ENCODE data around the gene DNAH7. TPM values are rescaled to one million over a fixed set of nuclear protein-coding genes. Genes with fewer than 3 reads are reported as not detected.

The DNAH7 gene
- total and polyA plus RNA-seq, 10 of the 15 experiments (the other 5 are each of a cell fraction or from before 2014, with no cell fraction given), result 0.05 to 0.61 (median 0.16) TPM

DNA sequence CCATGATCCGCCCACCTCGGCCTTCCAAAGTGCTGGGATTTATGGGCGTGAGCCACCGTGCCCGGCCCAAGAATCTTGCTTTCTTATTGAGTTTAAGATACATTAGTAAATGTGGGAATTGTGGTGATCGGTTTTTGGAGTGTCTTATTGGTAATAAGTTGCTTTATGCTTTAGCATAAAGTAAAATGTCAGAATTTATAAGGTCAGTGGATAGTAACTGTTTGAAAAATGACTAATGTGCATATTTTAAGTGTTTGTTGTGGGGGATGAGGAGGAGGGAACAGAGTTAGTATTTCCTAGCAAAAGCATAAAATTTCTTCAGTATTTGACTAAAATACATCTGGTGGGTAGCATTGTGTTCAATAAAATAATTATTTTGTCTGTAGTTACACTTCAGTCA, 334.2 kb downstream of the DNAH7 start:
- 86% methylated on average over 6 of the region's 6 CpGs for WGBS (ENCODE audit: insufficient coverage, insufficient replicate concordance, low lambda C conversion rate, missing lambda C conversion rate)
- intact Hi-C loops (cut with micrococcal nuclease; ENCODE audit: unreplicated experiment) (no loop called here), in situ Hi-C loops (cut with MboI) (no loop called here)
- POLR2A ChIA-PET, result no interaction called here
- Histone ChIP-seq H4K20me1 (ENCODE audit: control insufficient read depth, insufficient read depth) (no peaks in the 10 kb centered on the region), H3K79me2 (ENCODE audit: control insufficient read depth, insufficient read depth, low read length) (no peaks in the 10 kb centered on the region), H3K4me3 (no peak overlapping the region), H3K27ac (ENCODE audit: control insufficient read depth, insufficient read depth) (no peak overlapping the region), H3K36me3 (ENCODE audit: control insufficient read depth in 2 of 2, insufficient read depth in 2 of 2, low read length in 1 of 2) (no peaks in the 10 kb centered on the region), H2AFZ (ENCODE audit: control insufficient read depth, low read depth, low read length) (no peak overlapping the region), H3K9ac (ENCODE audit: control insufficient read depth, insufficient read depth, low read length) (no peak overlapping the region), H3K4me2 (ENCODE audit: control insufficient read depth, insufficient read depth) (no peak overlapping the region), H3K27me3 (replicated peaks in 1 of 2; ENCODE audit: control insufficient read depth in 2 of 2, insufficient read depth in 2 of 2, low read length in 1 of 2) (no peaks in the 10 kb centered on the region), H3K4me1 (ENCODE audit: control insufficient read depth, insufficient read depth, low read length) (no peaks in the 10 kb centered on the region), H3K9me3 (replicated peaks; ENCODE audit: control insufficient read depth, insufficient read depth, low read length) (no peaks in the 10 kb centered on the region)
- CTCF ChIA-PET, result interaction anchor here (1.6 kb wide), 1 partner anchor 333 kb away, joined by 4 read pairs; no protein-coding TSS in a partner anchor
- FAIRE-seq (no peak), DNase-seq (ENCODE audit: low read depth, low spot score) (no peak), ATAC-seq (no peak)
- SMC1A ChIA-PET (ENCODE audit: uncharacterized antibody, unreplicated experiment), result no interaction called here
- TF ChIP-seq ZBED1 (IDR thresholded peaks at IDR 0.05; ENCODE audit: borderline replicate concordance) (no peak), RFX5 (IDR thresholded peaks at IDR 0.05; ENCODE audit: low read depth, low read length) (no peak), RAD21 (IDR thresholded peaks at IDR 0.05; ENCODE audit: insufficient read depth, low read depth, low read length) (no peak), CBFB (IDR thresholded peaks at IDR 0.05; ENCODE audit: low read depth) (no peak), PML (IDR thresholded peaks at IDR 0.05; ENCODE audit: low read length) (no peak), CREB1 (IDR thresholded peaks at IDR 0.05; ENCODE audit: low read depth) (no peak), RB1 (IDR thresholded peaks at IDR 0.05; ENCODE audit: borderline replicate concordance) (no peak), BACH1 (IDR thresholded peaks at IDR 0.05; ENCODE audit: borderline replicate concordance) (no peak), MYB (IDR thresholded peaks at IDR 0.05; ENCODE audit: borderline replicate concordance, low read depth, low read length) (no peak)
- TF ChIP-seq, protein P1, sequence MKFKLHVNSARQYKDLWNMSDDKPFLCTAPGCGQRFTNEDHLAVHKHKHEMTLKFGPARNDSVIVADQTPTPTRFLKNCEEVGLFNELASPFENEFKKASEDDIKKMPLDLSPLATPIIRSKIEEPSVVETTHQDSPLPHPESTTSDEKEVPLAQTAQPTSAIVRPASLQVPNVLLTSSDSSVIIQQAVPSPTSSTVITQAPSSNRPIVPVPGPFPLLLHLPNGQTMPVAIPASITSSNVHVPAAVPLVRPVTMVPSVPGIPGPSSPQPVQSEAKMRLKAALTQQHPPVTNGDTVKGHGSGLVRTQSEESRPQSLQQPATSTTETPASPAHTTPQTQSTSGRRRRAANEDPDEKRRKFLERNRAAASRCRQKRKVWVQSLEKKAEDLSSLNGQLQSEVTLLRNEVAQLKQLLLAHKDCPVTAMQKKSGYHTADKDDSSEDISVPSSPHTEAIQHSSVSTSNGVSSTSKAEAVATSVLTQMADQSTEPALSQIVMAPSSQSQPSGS (IDR thresholded peaks at IDR 0.05; ENCODE audit: low read length), result no peak
- RAD21 ChIA-PET (ENCODE audit: unreplicated experiment), result no interaction called here
- BruUV-seq (replicated peaks), result no TSS peak
